Measurements from ENCODE around the gene REG3A.

The REG3A gene

DNA sequence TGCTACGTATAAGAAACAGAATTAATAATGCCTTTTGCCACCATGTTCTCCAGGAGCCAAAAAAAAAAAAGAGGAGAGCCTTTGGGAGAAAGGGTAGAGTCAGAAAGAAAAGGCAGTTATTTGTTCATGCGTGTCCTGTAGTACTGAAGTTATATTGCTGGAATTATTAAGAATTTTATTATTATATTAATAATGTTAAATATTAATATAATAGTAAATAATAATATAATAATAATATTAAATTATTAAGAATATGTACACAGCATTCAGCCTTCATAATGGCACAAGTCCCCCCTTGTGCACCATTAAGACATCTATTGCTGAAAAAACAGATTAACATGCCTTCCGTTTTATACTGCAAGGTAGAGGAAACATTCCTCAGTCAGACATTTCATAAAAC is 31.1 kb downstream of the REG3A start:
- no peak for TF ChIP-seq CTCF (conservative IDR thresholded peaks at IDR 0.05; ENCODE audit: low read depth)
- CTCF ChIA-PET, result no interaction called here
- no peak overlapping the region for H3K27ac ChIP-seq
- no peak for DNase-seq (ENCODE audit: low spot score)
- POLR2A ChIA-PET (ENCODE audit: low non-redundant PET), result no interaction called here

DNA sequence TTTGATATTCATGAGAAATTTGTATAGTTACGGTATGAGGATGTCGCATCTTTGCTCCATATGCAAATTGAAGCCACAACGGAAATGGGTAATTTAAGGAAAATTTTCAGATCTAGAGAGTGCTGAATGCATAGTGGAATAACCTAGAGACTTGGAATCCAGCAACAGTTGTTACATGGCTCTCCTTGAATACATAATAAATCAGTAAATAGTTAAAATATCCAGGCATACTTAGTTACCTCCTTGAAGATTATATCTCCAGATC is 33.9 kb downstream of the REG3A start:
- H3K27ac ChIP-seq, result no peak overlapping the region
- POLR2A ChIA-PET (ENCODE audit: low non-redundant PET), result no interaction called here
- CTCF ChIA-PET, result no interaction called here
- TF ChIP-seq CTCF (conservative IDR thresholded peaks at IDR 0.05; ENCODE audit: low read depth), result no peak
- no peak for DNase-seq (ENCODE audit: low spot score)

GRCh38 chr2:79124907-79125720 is 34.4 kb downstream of the REG3A start:
- POLR2A ChIA-PET (ENCODE audit: low non-redundant PET), result no interaction called here
- TF ChIP-seq CTCF (conservative IDR thresholded peaks at IDR 0.05; ENCODE audit: low read depth), result no peak
- no peak overlapping the region for H3K27ac ChIP-seq
- CTCF ChIA-PET, result interaction anchor here (0.6 kb wide), 1 partner anchor 9 kb away, joined by 3 read pairs; no protein-coding TSS in a partner anchor
- no peak for DNase-seq (ENCODE audit: low spot score)

DNA sequence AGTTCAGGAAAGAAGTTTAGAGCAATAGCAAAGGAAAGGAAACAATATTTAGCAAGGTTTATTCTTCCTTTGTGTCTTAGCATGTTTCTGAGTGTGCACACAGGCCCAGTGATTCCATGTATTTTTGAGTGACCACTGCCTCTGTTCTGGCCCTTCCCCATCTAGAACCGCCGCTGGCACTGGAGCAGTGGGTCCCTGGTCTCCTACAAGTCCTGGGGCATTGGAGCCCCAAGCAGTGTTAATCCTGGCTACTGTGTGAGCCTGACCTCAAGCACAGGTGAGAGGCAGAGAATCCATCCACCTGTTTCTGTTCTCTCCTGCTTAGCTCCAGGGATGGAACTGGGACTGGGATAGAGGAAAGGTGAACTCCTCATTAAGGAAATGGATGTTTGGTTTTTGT is 36.9 kb downstream of the REG3A start:
- no peak overlapping the region for H3K27ac ChIP-seq
- ChIA-PET CTCF (no interaction called here), POLR2A (ENCODE audit: low non-redundant PET) (no interaction called here)
- no peak for TF ChIP-seq CTCF (conservative IDR thresholded peaks at IDR 0.05; ENCODE audit: low read depth)
- no peak for DNase-seq (ENCODE audit: low spot score)

DNA sequence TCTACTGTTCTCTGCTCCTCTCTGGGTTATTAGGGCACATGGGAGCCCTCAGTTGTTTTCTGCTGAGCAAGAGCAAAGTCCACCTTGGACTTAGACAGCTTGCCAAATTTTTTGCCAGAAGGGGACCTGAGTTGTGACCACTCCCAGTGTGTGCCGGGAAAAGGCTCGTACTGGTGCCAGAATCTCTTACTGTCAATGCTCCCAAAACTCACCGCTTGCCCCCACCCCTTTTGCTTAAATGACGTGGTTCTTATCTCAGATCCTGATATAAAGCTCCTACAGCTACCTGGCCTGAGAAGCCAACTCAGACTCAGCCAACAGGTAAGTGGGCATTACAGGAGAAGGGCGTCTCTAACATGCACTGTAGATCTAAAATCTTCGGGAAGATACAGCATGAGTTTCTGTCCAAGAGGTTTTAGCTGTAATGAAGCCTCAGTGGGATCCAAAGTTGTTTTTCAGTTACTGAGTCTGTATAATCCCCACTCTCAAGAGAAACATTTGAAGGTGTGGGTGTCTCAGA is 39.3 kb downstream of the REG3A start, which contains the start of gene REG1A:
TSS of gene REG1A (plus strand) at position 295 of the 520 bp plus-strand sequence. CDS start 374 bp downstream, outside the sequence.
- POLR2A ChIA-PET (ENCODE audit: low non-redundant PET), result no interaction called here

More for the DNA sequence above, 39.3 kb downstream of the REG3A start, which contains the start of gene REG1A:
- no peak for TF ChIP-seq CTCF (conservative IDR thresholded peaks at IDR 0.05; ENCODE audit: low read depth)
- CTCF ChIA-PET, result no interaction called here
- no peak for DNase-seq (ENCODE audit: low spot score)
- H3K27ac ChIP-seq, result no peak within 1 kb of the TSS

All from RWPE1 (cell line).